Fibroblast of lung (primary cell): Measurements from ENCODE around the gene TTC19. TPM values are rescaled to one million over a fixed set of nuclear protein-coding genes. Genes with fewer than 3 reads are reported as not detected.
A peak's percentile ranks its signal among the peaks of the same experiment; 100 is the strongest.

ENCODE experiments used
- DNase-seq, 2 donors: peaks; one replicate each; pipeline versions ENCODE4 v3.0.0 to v3.0.0-alpha.2; 2010; ENCODE audit warnings: low read depth in 2 of 2
- H2AFZ ChIP-seq: 2 replicates; pipeline ENCODE4 v1.5.1; 2012; ENCODE audit warnings: low read length, control low read depth, inconsistent platforms
- H3K27ac ChIP-seq: 2 replicates; pipeline ENCODE4 v1.5.1; 2011; ENCODE audit warnings: low read length, control low read depth; ENCODE audit not compliant: insufficient read depth
- H3K27me3 ChIP-seq: 2 replicates; pipeline ENCODE4 v1.5.1; 2011; ENCODE audit warnings: mild to moderate bottlenecking, low read length; ENCODE audit not compliant: control insufficient read depth, insufficient read depth
- H3K36me3 ChIP-seq: 2 replicates; pipeline ENCODE4 v1.5.1; 2011; ENCODE audit warnings: low read length; ENCODE audit not compliant: control insufficient read depth, insufficient read depth
- H3K4me1 ChIP-seq: 2 replicates; pipeline ENCODE4 v1.5.1; 2011; ENCODE audit warnings: low read length; ENCODE audit not compliant: control insufficient read depth, insufficient read depth; ENCODE audit errors: extremely low read depth
- H3K4me2 ChIP-seq: 2 replicates; pipeline ENCODE4 v1.5.1; 2011; ENCODE audit warnings: low read length, control low read depth; ENCODE audit not compliant: insufficient read depth; ENCODE audit errors: extremely low read depth
- H3K4me3 ChIP-seq, 4 experiments: fragments of 200-600 bp in 1 of 4; sonication (generic) in 1 of 4; replicated peaks in 1 of 4; 2 replicates each; pipeline ENCODE4 v1.5.1; 2011 to 2016; ENCODE audit warnings: low read length in 4 of 4, low read depth in 3 of 4, mild to moderate bottlenecking in 3 of 4, control low read depth in 2 of 4, inconsistent platforms in 1 of 4, mixed read lengths in 1 of 4; ENCODE audit not compliant: insufficient read depth in 1 of 4; ENCODE audit errors: control extremely low read depth in 1 of 4
- H3K79me2 ChIP-seq: 2 replicates; pipeline ENCODE4 v1.5.1; 2012; ENCODE audit warnings: mild to moderate bottlenecking, low read length, inconsistent platforms; ENCODE audit not compliant: control insufficient read depth, insufficient read depth
- H3K9ac ChIP-seq: 2 replicates; pipeline ENCODE4 v1.5.1; 2011; ENCODE audit warnings: mild to moderate bottlenecking, low read length, control low read depth; ENCODE audit not compliant: insufficient read depth
- H3K9me3 ChIP-seq: 2 replicates; pipeline ENCODE4 v1.5.1; 2012; ENCODE audit warnings: low read depth, low read length; ENCODE audit not compliant: control insufficient read depth, insufficient read depth
- H4K20me1 ChIP-seq: 2 replicates; pipeline ENCODE4 v1.5.1; 2011; ENCODE audit warnings: low read length; ENCODE audit not compliant: control insufficient read depth, insufficient read depth; ENCODE audit errors: extremely low read depth
- EZH2 ChIP-seq: IDR thresholded peaks from 2 replicates; pipeline ENCODE4 v1.5.1; 2012; ENCODE audit warnings: low read length, control low read depth, mild to moderate bottlenecking; ENCODE audit errors: missing control alignments
- polyA plus RNA-seq, 2 donors: library from polyadenylated mRNA; depleted of rRNA in 1 of 2; stranded (reverse) in 1 of 2; unstranded in 1 of 2; fragments of >200 nt; gene quantifications; 2 replicates each; pipeline ENCODE4 v1.2.1, GENCODE V29; 2011 to 2012; ENCODE audit warnings: missing spikeins in 1 of 2
- total RNA-seq: library from RNA; depleted of rRNA; stranded (reverse); fragments of >200 nt; gene quantifications from 2 replicates; pipeline ENCODE4 v1.2.1, GENCODE V29; 2014
- TF ChIP-seq, protein P1 (sequence below), 2 donors: IDR thresholded peaks in 1 of 2; conservative IDR thresholded peaks in 1 of 2; 1 replicate in 1 of 2; 2 replicates in 1 of 2; pipeline ENCODE4 v1.5.1; 2011 to 2012; ENCODE audit warnings: low read length in 2 of 2, control low read depth in 1 of 2, inconsistent platforms in 1 of 2, low read depth in 1 of 2, mild to moderate bottlenecking in 1 of 2

TTC19 gene
- total and polyA plus RNA-seq, 2 donors (not counting 1 experiment from before 2014, with no cell fraction given) = 4.2 to 23.0 TPM

DNA sequence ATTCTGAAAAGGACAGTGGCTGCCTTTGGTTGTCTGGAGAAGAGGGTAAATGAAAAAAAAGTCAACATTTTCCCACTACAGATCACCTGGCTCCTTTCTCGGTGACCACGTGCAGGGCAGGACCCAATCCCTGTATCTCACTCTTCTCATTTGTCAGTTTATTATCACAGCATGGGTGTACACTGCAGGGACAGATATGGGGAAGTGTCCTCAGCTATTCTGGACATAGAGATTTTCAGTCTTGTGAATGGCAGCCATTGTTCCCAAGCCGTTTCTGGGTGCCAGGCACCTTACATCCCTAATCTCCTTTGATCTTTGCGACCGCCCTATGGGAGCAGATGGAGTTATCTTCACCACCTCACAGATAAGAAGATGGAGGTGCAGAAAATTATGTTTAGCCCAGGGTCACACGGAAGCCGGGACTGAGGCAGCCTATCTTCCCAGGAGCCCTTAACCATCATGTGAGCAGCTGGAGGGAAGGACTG, 47.5 kb upstream of the TTC19 start:
- Histone ChIP-seq H3K9ac (no peak overlapping the region), H3K4me3 (no peak overlapping the region), H3K27ac (no peak overlapping the region), H2AFZ (no peak overlapping the region), H3K4me2 (no peak overlapping the region), H3K4me1 (no peaks in the 10 kb centered on the region), H3K36me3 (no peaks in the 10 kb centered on the region), H3K9me3 (no peaks in the 10 kb centered on the region), H3K79me2 (peaks cover 3% of the 10 kb centered on the region), H4K20me1 (no peaks in the 10 kb centered on the region), H3K27me3 (no peaks in the 10 kb centered on the region)
- DNase-seq = no peak
- TF ChIP-seq, protein P1, sequence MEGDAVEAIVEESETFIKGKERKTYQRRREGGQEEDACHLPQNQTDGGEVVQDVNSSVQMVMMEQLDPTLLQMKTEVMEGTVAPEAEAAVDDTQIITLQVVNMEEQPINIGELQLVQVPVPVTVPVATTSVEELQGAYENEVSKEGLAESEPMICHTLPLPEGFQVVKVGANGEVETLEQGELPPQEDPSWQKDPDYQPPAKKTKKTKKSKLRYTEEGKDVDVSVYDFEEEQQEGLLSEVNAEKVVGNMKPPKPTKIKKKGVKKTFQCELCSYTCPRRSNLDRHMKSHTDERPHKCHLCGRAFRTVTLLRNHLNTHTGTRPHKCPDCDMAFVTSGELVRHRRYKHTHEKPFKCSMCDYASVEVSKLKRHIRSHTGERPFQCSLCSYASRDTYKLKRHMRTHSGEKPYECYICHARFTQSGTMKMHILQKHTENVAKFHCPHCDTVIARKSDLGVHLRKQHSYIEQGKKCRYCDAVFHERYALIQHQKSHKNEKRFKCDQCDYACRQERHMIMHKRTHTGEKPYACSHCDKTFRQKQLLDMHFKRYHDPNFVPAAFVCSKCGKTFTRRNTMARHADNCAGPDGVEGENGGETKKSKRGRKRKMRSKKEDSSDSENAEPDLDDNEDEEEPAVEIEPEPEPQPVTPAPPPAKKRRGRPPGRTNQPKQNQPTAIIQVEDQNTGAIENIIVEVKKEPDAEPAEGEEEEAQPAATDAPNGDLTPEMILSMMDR (conservative IDR thresholded peaks at IDR 0.05 in 1 of 2, IDR thresholded peaks at IDR 0.05 in 1 of 2; ENCODE audit: low read depth in 1 of 2, low read length in 2 of 2) = no peak
- no peak for TF ChIP-seq EZH2

DNA sequence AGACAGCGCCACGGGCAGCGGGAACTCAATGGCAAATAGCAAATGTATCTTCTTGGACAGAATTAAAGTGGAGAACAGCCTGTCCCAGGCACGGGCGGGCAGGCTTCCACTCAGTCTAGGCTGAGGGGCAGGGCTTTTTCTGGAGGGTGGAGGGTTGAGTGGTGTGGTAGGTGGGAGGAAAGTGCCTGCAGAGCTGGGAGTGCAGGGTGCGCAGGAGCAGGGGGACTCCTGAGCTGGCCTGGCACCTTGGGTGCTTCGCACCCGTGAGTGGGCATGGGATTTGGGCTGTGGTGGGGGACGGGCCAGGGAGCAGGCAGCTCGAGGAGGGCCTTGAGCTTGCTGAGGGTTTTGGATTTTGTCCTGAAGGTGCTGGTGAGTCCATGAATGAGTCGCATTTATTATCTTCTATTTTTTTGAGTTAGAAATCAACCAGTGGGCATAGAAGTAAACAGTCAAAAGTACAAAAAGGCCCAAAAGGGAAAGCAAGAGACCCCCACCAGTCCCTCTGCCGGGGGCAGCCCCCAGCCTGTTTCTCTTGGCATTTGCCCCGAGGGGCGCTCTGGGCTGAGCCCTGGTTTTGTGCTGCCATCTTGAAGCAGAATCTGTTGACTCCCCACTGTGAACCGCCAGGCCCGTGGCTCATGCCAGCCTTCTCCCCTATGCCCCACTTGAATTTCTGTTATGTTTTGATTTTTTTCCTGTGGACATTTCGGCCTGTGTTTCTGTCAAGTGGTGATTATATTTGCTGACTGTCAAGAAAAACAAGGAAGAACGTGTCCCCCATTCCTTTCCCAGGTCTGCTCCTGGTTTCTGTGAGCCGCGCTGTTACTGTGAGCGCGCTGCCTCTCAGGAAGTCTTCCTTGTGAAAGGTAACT, 46.5 kb upstream of the TTC19 start:
- no peak for DNase-seq
- Histone ChIP-seq H3K27me3 (no peaks in the 10 kb centered on the region), H3K36me3 (no peaks in the 10 kb centered on the region), H3K27ac (no peak overlapping the region), H3K4me1 (no peaks in the 10 kb centered on the region), H3K9me3 (no peaks in the 10 kb centered on the region), H3K4me2 (no peak overlapping the region), H4K20me1 (no peaks in the 10 kb centered on the region), H3K4me3 (no peak overlapping the region), H3K9ac (no peak overlapping the region), H3K79me2 (no peaks in the 10 kb centered on the region), H2AFZ (no peak overlapping the region)
- TF ChIP-seq, protein P1 (conservative IDR thresholded peaks at IDR 0.05 in 1 of 2, IDR thresholded peaks at IDR 0.05 in 1 of 2; ENCODE audit: low read depth in 1 of 2, low read length in 2 of 2) = no peak
- no peak for TF ChIP-seq EZH2

DNA sequence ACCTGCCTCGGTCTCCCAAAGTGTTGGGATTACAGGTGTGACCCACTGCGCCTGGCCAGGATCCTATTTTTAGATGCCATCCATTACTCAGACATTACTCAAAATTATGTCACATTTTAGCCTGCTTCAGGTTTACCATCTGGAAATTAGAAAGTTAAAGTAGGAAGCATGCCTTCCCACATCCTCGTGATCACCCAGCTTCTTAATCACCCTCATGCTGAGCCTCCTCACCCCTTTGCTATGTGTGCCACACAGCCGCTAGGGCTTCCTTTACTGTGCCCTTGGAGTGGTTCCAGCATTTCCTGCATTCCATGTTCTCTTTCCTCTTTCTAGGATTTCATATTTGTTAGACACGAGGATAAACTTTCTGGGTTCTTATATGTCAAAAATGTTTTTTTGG, 45.4 kb upstream of the TTC19 start:
- Histone ChIP-seq H3K4me3 (no peak overlapping the region), H3K27me3 (no peaks in the 10 kb centered on the region), H3K36me3 (no peaks in the 10 kb centered on the region), H4K20me1 (no peaks in the 10 kb centered on the region), H3K4me1 (peaks cover 7% of the 10 kb centered on the region), H3K27ac (no peak overlapping the region), H3K9me3 (no peaks in the 10 kb centered on the region), H2AFZ (no peak overlapping the region), H3K9ac (no peak overlapping the region), H3K79me2 (no peaks in the 10 kb centered on the region), H3K4me2 (no peak overlapping the region)
- no peak for TF ChIP-seq EZH2
- TF ChIP-seq, protein P1 (conservative IDR thresholded peaks at IDR 0.05 in 1 of 2, IDR thresholded peaks at IDR 0.05 in 1 of 2; ENCODE audit: low read depth in 1 of 2, low read length in 2 of 2) = no peak
- DNase-seq = peak; percentile 86 to 90
